Amniotic stem cell (primary cell): Measurements from ENCODE around the gene TBC1D19.
"Not testable (repeated sequence)": the region's sequence is repeated elsewhere in the genome, so short reads cannot be mapped to it uniquely, and the experiment has no call there.

Experiments
- DNase-seq: peaks from one replicate; lab custom pipeline; 2025; lab: John Stamatoyannopoulos, UW

Gene TBC1D19, protein sequence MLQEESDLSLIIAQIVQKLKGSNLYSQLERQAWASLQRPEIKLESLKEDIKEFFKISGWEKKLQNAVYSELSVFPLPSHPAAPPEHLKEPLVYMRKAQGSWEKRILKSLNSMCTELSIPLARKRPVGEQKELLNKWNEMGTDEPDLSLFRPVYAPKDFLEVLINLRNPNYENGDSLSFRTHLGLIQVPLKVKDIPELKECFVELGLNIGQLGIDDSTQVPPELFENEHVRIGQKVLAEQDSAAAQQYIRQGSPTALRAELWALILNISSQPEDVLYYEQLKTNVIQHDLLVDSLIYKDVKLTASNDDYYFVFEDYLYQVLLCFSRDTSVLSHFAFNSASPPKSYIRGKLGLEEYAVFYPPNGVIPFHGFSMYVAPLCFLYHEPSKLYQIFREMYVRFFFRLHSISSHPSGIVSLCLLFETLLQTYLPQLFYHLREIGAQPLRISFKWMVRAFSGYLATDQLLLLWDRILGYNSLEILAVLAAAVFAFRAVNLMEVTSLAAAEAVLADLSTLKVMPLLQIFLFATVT

DNA sequence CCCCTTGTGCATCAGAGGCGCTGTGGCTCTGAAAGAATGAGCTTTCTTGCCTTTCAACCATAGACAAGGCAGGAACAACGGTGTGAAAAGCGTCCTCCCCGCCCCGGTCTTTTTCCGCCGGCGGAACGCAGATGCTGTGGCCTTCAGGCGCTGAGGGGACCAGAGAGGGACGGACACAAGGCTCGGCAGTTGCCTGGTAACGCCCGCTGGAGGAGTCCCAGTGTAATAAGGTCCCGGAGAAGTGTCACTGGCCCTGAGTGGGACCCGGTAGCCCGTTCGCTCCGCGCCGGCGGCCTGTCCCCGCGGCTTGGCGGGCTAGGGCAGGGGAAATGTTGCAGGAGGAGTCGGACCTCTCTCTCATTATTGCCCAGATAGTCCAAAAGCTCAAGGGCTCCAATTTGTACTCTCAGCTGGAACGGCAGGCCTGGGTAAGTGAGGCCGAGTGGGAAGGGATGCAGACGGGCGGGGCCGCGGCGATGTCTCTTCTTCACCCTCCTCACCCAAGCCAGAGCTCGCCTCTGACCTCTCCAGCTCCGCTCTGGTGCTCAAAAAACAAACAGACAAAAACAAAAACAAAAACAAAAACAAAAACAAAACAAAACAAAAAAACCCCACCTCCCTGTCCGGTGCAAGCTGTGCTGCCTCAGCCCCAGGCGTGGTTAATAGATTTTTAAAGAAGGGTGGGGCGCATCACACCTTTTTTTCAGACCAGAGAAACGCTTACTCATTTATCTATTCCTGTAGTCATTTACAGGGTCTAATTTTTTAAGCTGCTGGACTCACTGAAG is at the start of gene TBC1D19:
TBC1D19 (plus strand) TSS at position 220 of the 788 bp plus-strand sequence; CDS start at position 330, 110 bp downstream.
- peak; percentile 46 for DNase-seq

DNA sequence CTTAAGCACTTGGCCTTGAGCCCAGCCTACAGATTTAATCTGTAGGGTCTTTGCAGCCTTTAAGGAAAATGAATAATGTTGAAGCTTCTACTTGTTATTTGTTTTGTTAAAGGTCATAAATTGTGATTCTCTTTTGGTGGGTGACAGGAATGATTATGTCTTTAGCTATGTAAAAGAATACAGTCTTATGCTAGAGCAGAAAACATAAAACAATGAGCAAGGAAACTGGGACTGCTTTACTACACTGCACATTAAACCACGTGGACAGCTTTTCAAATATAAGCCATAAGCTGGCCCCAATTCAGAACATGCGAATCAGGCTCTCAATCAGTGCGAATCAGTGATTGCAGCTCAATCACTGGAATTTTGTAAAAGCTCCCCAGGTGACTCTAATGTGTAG is 40.9 kb upstream of the TBC1D19 start:
- DNase-seq, result no peak

DNA sequence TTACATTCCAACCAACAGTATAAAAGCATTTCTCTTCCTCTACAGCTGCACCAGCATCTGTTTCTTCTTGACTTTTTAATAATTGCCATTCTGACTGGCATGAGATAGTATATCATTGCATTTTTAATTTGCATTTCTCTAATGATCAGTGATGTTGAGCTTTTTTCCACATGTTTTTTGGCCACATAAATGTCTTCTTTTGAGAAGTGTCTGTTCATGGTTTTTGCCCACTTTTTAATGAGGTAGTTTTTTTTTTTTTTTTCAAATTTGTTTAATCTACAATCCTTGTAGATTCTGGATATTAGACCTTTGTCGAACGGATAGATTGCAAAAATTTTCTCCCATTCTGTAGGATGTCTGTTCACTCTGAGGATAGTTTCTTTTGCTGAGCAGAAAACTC is 39.5 kb upstream of the TBC1D19 start:
- no peak for DNase-seq

DNA sequence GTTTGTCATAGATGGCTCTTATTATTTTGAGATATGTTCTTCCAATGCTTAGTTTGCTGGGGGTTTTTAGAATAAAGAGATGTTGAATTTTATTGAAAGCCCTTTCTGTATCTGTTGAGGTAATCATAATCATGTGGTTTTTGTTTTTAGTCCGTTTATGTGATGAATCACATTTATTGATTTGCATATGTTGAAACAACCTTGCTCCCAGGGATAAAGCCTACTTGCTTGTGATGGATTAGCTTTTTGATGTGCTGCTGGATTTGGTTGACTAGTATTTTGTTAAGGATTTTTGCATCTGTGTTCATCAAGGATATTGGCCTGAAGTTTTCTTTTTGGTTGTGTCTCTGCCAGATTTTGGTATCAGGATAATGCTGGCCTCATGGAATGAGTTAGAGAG is 35.5 kb upstream of the TBC1D19 start:
- DNase-seq, result not testable (repeated sequence)

DNA sequence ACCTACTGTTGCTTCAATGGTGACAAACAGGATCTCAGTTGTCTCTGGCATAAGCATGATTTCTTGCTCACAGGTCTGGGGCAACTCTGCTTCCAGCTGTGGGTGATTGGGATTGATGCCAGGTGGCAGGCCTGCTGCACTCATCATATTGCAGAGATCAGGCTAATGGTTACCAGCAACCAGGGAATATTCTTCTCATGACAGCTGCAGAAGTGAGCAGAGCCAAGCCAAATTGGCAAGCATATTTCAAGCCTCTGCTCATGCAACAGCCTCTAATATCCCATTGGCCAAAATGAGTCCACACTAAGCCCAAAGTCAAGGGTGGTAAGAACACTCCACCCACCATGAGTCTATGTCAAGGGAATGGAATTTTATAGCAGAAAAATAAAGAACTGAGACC is 26.7 kb upstream of the TBC1D19 start:
- peak; percentile 71 for DNase-seq

DNA sequence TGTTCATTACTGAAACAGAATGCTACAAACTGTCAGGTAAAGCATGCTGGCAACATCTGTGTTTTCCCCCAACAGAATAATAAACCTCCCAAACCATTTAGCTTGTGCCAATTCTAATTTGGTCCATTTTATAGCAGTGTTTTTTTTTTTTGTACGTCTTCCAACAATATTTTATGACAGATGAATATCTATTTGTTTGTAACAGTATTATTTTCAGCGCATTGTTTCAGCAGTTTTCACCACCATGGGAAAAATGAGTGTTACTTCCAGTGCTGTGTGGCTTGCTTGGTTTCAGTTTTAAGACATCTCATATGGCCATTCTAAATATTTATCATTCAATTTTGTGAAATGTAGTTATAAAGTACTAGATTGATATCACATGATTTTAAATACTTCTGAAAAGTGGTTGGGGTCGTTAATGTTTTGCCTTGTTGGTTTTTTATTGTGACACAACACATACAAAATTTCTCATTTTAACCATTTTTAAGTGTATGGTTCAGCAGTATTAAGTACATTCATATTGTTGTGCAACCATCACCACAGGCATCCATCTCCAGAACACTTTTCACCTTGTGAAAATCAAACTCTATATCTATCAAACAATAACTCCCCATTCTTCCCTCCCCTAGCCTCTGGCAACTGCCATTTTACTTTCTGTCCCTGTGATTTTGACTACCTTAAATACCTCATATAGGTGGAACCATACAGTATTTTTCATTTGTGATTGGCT is 25.6 kb upstream of the TBC1D19 start:
- no peak for DNase-seq

DNA sequence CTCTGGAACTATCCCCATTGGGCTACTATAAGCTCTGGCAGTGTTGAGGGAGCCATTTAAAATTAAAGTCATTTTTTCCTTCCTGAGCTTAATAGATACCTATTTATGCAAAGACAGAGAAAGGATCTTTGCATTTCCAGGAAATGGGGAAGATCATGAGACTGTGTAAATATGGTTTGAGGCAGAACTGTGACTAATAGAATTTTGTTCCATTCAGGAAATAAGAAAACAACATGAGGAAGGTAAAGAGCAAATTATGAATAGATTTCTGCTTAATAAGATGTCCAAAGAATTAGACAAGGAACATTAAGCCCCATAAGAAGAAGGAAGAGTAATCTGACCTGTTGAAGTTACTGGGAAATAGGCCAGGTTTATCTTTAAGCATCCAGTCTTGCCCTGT is 17.8 kb upstream of the TBC1D19 start:
- no peak for DNase-seq

DNA sequence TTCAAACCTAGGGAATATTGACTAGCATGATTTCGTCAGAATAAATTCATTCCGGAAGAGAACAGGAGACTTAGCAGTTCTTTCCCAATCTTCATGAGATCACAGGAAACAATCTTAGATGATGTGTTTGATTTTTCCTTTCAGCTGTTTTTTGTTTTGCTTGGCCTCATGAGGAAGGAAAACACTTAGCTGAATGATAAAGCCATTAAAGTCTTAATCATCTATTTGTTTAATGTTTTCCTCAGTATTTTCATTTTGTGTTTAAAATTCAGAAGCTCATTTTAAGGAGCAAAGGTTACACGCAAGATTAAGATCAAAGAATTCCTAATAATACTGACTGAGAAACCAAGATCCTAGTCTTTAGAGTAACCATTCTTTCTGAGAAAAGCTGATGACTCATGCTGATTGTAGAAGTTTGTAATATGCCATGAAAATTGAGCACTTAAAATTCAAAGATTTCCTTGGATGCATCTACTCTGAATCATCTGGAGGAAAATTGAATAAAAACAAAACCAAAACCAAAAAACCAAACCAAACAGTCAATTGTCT is 15.4 kb upstream of the TBC1D19 start:
- DNase-seq, result peak; percentile 66

DNA sequence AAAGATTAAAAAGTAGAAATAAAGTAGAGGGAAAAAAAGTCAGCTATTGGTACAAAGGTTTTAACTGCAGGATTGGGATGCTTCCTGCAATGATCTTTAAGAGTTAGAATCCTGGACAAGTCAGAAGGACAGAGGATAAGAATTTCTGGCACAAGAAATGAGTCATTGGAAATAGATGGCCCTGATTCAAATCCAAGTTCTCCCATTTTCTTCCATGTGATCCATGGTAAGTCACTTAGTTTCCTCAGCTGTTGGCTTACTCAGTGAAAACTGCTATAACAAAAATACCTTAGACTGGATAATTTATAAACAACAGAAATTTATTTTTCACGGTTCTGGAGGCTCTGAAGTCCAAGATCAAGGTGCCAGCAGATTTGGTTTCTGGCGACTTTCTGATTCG is 13.3 kb upstream of the TBC1D19 start:
- no peak for DNase-seq

DNA sequence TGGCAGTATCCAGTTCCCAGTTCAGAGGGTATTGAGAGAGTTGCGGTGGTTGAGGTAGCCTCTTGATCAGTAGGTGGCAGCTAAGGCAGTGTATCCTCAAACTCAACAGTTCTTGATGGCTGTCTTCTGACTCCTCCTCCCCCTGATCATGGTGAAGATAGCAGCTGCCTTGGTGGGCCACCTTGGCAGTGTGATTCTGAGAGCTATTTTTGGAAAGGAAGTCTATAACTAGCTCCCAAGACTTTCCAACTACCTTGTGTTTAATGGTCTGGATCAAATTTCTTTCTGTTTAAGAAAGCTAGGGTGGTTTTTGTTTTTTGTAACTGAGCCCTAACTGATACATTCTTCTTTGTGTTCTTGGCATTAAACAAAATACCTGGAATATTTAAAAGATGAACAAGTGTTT is 10.5 kb upstream of the TBC1D19 start:
- DNase-seq, result no peak

DNA sequence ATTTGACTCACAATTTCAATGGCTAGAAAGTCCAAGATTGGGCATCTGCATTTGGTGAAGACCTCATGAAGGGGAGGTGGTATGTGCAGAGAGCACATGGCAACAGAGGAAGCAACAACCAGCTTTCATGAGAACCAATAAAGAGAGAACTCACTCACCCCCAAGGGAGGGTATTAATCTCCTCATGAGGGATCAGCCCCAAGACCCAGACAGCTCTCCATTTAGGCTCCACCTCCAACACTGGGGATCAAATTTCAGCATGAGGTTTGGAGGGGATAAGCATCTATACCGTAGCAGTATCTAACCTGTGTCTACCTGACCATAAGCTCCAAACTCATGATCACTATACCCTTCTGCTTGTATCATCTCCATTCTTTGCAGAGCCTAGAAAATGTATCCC is 9.3 kb upstream of the TBC1D19 start:
- no peak for DNase-seq

DNA sequence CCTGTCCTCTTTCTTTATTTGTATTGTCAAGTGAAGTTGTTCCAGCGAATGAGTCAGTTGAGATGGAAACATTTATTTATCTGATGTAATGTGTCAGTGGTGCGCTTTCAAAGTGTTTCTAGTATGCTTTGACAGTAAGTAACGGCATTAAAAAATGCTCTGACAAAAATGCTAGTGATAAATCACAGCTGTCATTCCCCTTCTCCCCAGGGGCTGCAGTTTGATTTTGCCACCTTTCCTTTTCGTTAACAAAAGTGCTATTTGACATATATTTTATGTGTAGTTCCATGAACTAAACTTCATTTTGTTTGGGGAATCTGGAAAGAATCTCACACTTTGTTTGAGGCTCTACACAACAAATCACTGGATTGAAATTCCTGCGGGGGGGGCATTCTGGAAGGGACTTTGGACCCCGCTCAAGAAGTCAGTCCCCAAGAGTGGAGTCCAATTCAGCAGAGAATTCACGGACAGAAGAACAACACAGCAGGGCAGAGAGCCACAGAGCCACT is 7.6 kb upstream of the TBC1D19 start:
- no peak for DNase-seq

DNA sequence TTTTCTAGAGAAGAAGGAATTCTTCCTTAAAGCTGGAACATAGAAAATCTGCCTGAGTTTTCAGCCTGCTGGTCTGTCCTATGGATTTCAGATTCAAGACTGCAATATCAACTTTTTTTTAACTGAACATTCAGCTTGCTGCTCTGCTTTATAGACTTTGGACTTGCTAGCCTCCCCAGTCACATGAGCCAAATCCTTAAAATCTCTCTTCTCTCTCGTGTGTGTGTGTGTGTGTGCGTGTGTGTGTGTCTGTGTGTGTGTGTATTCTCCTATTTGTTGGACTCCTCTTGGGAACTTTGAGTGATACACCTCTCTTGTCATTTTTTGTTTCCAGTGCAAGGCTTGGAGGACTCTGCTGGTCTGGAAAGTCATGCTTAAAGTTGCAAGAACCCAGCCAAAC is 6.8 kb upstream of the TBC1D19 start:
- no peak for DNase-seq

DNA sequence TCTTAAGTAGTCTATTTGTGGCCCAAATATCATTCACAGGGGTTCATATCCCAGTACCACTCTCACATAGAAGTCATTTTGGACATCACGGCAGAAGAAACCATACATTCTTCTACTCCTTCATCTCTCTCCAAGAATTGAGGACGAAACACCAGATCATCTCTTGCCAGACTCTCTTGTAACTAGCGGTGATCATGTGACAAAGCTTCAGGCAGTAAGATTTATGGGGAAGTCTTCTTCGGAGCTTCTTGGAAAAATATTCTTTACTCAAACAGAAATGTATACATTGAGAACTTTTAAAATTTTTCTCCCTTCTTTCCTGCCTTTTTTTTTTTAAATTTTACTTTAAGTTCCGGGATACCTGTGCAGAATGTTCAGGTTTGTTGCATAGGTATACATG is 4.7 kb upstream of the TBC1D19 start:
- DNase-seq, result no peak

DNA sequence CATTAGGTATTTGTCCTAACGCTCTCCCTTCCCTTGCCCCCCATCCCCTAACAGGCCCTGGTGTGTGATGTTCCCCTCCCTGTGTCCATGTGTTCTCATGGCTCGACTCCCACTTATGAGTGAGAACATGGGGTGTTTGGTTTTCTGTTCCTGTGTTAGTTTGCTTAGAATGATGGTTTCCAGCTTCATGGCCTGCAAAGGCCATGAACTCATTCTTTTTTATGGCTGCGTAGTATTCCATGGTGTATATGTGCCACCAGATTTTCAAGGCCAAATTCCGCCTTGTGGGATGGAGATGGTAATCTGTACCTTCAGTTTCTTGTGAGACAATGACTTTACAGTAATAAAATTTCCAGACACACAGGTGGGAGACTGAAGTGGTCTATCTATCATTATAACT is 2.5 kb upstream of the TBC1D19 start:
- not testable (repeated sequence) for DNase-seq

DNA sequence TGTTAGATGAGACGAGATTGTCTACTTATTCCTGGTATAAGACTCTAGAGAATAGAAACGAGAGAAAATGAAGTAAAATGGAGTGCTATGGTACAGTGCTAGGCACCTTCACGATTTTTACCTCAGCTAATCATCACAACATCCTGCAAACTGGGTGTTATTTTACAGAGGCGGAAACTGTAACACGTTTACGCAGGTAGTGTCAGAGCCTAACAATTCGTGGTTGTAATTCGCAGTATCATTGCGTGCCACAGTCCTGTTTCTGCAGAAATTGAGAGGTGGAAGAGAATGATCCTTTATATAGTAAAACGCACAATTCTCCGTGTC is 383 bp upstream of the TBC1D19 start:
- no peak for DNase-seq

DNA sequence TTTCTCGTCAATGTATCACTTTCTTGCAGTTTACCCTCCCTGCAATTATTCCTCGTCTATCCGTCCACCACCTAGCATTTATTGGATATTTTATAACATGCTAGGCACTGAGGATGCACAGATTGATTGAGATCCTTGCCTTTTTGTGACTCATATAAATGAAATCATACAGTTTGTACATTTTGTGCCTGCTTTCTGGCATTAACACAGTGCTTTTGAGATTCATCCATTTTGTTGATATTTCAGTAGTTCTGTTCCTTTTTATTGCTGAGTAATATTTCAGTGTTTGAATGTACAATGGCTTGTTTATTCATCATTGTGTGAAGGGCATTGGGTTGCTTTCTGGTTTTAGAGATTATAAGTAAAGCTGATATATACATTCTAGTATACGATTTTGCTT is 841 bp downstream of the TBC1D19 start:
- no peak for DNase-seq

DNA sequence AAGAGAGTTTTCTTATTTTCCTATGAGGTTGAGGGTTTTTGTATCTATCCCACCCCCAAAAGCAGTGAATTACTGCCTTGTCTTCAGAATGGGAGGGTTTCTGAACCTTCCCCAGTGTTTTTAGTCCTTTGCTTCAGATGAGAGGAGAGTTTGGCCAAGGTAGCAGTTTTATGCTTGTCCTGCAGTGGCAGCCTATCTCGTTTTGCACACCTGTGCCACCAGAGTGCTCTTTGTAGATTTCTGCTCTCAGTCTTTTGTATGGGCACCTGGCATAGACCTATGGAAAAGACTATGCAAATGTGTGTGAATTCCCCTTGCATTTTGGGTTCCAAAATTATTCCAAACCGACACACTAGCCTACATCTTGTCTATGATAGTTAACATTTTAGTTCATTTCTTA is 5.8 kb downstream of the TBC1D19 start:
- no peak for DNase-seq

DNA sequence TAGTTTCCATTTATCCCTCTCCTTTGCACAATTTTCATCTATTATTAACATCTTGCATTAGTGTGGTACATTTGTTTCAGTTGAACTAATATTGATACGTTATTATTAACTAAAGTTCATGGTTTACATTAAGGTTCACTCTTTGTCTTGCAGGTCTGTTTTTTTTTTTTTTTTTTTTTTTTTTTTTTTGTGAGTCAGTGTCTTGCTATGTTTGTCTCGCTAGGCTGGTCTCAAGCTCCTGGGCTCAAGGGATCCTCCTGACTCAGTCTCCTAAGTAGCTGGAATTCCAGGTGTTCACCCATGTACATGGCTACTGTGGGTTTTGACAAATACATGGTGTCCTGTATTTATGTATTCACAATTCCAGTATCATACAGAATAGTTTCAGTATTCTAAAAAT is 6.8 kb downstream of the TBC1D19 start:
- DNase-seq, result no peak

DNA sequence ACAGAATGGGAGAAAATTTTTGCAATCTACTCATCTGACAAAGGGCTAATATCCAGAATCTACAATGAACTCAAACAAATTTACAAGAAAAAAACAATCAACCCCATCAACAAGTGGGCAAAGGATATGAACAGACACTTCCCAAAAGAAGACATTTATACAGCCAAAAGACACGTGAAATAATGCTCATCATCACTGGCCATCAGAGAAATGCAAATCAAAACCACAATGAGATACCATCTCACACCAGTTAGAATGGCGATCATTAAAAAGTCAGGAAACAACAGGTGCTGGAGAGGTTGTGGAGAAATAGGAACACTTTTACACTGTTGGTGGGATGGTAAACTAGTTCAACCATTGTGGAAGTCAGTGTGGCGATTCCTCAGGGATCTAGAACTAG is 9.7 kb downstream of the TBC1D19 start:
- not testable (repeated sequence) for DNase-seq

DNA sequence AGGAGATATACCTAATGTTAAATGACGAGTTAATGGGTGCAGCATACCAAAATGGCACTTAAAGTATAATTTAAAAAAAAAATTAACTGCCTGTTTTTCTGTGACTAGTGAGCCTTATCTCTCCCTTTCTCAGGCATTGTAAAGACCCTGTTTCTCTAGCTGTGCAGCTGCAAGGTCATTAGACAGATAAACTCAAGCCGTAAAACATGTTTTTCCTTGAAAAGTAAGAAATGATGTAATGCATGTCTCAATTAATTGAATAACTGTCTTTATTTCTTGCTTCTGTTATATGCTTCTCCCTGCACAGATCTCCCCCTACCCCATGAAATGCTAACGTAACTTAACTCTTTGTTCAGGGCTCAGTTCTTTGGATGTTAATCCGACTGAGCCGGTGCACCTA is 10.5 kb downstream of the TBC1D19 start:
- DNase-seq, result no peak

DNA sequence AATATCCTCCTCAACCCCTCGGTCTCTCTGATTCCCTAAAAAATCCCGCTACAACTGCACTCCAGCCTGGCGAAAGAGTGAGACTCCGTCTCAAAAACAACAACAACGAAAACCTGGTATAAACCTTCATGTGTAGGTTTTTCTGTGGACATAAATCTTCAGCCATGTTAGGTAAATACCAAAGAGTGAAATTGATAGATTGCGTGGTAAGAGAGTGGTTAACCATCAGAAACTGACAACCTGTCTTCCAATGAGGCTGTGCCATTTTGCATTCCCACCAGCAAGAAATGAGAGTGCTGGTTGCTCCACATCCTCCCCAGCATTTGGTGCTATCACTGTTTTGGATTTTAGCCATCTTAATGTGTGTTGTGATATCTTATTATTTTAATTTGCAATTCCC is 10.9 kb downstream of the TBC1D19 start:
- DNase-seq, result no peak
